DMS53 treated with DMSO at 0.1 percent for 48 hours (cell line): ENCODE results near the gene NFIX.

ENCODE experiments used
- DNase-seq: peaks from one replicate; lab custom pipeline; 2025; ENCODE audit not compliant: unreplicated experiment; lab: John Stamatoyannopoulos, UW

The NFIX gene

DNA sequence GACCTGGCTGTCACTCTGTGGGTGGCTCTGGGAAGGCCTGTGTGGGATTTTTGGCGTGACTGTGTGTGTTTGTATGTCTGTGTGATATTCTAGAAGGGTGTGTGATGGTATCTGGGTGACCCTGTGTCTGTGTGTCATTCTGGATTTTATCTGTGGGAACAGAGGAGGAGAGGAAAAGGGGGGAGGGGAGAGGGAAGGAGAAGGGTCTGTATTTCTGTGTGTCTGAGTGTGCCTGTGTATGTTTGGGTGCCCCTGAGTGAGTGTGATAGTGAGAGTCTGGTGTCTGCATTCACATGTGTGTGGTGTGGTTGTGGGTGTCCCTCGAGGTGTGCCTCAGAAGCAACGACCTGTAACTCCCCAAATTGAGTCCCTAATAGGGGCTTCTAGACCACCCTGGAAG, 8.1 kb upstream of the NFIX start:
- no peak for DNase-seq

DNA sequence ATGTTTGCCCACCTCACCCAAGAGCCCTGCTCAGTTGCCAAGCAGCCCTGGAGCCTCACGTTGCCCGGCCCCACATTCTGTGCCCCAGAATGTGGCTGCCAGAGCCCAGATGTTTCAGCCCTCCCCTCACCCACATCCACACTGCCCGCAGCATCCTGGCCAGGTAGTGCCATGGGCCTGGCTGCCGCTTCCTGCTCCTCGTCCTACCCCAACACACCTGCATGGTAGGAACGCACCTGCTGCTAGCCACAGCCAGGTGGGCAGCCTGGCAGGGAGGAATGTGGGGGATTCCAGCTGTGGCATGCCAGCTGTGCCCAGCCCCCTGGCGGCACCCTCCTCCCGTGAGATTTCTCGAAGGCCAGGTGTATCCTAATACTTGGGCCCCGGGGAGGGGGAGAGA, 7.5 kb upstream of the NFIX start:
- DNase-seq: no peak

DNA sequence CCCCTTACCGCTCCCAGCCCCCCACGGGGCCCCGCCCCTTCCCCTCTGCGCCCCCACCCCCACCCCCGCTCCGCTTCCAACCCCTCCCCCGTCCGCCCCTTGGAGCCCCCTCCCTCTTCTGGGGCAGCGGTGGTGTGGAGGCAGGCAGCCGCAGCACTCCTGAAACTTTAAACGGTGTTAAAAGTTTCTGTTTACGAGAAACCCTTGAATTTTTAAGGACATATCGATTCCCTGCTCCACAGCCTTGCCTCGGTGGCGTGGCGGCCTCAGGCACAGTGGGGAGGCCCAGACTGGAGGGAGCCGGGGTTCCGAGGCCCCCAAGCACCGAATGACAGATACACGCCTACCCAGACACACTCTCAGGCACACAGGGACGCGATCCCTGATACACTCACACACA, 4.8 kb upstream of the NFIX start:
- no peak for DNase-seq

DNA sequence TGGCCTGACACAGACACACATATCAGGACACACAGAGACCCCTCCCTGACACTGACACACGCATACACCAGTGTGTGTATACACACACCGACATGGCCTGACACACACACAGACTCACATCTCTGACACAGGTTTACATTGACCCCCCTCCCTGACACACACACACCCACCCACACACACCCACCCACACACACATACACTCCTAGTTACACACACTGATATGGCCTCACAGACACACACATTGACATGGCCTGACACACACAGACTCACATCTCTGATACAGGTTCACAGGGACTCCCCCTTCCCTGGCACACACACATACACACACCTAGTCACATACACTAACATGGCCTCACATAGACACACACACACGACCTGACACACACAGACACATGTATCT, 4.4 kb upstream of the NFIX start:
- DNase-seq: no peak

DNA sequence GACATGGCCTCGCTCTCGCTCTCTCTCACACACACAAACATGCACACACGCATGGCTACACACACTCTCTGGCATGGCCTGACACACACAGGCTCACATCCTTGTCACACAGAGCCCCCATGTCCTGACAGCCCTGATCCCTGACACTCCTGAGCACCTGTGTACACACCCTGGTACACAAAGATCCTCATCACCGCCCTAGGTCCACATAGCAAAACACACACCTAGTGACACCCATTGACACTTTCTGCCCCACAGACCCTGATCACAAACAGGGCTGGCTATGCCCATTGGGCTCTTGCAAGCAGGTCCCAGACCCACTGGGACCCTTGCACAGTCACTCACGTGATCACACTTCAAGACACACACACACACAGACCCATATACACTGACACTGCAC, 4.0 kb upstream of the NFIX start:
- DNase-seq: no peak

DNA sequence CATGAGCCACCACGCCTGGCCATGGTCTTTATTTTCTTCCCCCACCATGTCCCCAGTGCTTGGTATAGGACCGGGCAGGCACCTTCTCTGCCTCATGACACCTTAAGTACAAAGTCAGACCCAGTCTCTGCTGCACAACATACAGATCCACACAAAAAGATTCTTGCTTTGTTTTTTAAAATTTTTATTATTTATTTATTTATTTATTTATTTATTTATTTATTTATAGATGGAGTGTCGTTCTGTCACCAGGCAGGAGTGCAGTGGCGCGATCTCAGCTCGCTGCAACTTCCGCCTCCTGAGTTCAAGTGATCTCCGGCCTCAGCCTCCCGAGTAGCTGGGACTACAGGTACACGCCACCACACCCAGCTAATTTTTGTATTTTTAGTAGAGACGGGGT, 2.5 kb upstream of the NFIX start:
- no peak for DNase-seq

DNA sequence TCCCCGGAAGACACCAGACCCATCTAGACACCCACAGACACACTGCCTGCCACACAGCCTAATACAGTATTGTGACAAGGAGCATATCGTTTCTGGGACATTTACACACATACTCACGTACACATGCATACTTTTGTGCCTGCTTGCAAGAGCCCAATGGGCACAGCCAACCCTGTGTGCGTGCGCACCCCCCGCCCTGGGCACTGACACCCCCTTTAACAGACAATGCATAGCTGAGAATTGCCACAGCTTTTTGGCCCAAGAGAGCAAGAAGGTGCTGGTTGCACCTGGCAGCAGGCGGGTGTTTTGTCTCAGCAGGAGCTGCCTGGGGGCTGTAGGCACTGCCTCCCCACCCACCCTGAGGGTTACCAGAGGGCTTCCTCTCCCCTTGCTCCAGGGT, 1.7 kb upstream of the NFIX start:
- DNase-seq: no peak

DNA sequence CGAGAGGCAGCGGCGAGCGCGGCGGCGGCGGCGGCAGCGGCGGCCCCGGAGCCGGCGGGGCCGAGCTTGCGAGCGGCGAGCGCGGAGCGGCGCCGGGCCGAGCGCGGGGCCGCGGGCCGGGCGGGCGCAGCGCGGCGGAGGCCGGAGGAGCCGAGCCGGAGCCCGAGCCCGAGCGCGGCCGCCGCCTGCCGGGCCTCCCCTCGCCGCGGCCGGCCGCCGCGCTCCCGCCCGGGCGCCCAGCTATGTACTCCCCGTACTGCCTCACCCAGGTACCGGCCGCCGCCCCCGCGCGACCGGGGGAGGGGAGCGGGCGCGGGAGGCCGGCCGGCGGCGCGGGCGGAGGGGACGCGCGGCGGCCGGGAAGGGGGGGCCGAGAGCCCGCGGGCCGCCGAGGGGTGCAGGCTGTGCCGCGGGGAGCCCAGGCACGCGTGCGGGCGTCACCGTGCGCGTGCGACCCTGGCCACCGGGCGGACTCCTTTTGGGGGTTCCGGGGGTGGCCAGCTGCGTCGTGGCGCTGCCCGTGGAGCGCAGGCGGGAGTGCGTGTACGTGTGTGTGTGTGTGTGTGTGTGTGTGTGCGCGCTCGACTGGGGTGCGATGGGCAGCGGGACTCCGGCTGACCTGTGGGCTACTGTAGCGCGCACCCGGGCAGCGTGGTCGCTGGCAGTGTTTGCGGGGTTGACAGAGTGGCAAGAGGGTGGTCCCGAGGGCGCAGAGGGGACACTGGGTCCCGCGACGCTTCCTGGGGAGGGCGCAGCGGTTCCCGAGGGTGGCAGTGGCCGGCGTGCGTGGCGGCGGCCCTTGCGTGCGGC, 526 bp downstream of the NFIX start:
- DNase-seq: no peak

DNA sequence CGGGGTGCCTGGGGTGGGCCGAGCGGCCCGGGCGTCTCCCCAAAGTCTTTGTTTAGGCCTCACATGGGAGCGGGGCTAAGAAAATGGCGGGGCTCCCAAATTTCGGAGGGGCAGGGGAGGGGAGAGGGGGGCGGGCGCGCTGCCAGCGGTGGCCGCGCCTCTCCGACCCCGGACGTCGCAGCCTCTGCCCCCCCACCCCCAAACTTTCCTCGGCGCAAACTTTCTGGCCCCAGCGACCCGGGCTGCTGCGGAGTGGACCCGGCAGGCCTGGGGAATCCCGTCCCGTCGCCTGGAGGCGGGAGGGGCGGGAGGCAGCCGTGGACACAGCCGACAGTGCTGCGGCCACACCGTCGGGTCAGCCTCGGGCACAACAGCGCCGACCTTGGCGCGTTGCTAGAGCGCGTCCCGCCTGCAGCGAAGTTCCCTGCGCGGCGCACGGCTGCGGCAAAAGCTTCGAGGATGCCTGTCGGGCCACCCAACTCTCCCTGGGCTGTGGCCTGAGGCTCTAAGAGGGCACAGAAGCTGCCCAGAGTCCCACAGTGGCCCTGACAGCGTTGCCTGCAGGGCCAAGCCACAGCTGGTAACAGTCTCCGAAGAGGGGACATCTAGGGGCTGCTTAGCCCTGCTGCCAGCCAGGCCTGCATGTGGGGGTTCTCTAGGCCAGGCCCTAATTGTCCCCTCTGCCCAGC, 1.3 kb downstream of the NFIX start:
- no peak for DNase-seq

DNA sequence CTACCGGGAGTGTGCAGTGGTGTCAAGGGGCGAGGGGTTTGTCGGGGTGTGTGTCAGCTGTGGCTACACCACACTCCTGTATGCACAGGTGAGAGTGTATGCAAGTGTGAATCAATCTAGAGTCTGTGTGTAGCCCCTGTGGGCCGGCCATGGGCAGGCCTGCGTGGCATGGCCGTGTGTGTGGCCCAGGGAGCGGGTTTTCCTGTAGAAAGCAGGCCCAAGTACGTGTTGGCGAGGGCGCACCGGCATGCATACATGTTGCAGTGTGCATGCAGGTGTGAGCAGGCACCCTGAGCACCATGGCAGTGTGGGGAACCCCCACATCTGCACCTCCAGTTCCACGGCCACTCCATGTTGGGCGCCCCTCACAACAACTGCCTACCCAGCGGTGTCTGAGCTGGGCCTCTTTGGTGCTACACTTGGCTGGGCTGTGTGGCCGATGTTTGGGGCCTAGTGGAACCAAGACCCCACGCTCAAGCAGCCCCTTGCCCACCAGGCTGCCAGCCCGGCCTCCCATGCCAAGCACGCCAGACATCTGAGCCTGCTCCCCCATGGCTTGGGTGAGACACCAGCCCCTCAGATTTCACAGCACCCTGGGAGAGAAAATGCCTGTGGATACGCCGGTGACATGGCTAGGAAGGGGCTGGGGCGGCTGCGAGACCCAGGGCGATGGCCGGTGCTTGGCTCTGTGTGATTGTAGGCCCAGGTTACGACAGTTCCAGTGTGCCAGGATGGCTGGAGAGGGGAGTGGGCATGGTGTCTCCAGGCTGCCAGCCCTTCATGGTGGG, 2.1 kb downstream of the NFIX start:
- DNase-seq: no peak

DNA sequence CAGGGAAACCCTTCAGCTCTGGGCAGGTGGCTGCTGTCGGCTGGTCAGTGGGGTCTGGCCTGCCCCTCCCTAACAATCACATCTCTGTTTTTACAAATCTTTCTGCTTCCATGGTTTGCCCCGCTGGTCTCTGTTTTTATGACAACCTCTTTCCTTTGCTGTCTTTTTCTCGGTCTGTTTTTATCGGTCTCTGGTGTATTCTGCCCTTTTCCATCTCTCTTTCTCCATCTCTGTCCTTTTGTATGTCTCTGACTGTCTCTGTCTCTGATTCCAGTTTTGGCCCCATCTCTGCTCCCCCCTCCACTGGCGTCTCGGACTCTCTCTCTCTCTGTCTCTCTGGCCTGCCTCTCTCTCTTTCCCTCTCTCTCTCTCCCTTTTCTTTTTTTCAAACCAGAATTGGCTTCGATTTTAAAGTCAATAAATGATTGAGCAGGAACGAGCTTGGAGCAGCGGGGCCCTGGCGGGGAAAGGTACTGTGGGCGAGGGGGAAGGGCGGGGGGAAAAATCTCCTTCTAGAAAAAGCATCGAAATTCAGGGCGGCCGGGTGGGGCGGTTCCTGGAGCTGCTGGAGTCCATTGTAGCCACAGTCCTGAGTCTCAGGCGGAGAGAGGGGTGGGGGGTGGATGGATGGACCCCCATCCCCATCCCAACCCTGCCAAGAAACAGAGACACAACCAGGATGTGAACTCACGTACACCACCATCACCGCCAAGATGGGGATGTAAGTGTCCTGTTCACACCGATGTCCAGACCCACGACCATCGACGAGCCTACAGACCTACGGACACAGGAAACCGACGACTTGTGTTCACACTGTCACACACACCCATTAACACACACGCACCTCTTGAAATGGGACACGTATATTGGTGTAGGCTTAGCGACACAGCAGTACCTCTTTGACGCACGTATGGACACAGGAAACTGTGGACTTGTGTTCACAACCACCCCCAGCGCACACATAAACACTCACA, 3.0 kb downstream of the NFIX start:
- DNase-seq: no peak

DNA sequence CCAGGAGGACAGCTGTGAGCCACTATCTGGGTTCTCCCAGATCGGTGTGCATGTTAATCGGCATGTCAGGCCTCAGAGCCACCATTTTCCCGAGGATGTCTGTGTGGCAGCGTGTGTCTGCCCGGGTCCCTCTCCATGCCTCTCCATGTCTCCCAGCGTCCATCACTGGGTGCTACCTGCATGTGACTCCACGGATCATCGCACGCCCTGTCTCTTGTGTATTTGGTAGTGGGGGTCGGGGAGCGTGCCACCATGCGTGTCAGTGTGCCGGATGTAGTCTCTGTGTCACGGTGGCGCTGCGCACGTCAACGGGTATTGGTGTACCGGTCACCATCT, 5.9 kb downstream of the NFIX start:
- no peak for DNase-seq

DNA sequence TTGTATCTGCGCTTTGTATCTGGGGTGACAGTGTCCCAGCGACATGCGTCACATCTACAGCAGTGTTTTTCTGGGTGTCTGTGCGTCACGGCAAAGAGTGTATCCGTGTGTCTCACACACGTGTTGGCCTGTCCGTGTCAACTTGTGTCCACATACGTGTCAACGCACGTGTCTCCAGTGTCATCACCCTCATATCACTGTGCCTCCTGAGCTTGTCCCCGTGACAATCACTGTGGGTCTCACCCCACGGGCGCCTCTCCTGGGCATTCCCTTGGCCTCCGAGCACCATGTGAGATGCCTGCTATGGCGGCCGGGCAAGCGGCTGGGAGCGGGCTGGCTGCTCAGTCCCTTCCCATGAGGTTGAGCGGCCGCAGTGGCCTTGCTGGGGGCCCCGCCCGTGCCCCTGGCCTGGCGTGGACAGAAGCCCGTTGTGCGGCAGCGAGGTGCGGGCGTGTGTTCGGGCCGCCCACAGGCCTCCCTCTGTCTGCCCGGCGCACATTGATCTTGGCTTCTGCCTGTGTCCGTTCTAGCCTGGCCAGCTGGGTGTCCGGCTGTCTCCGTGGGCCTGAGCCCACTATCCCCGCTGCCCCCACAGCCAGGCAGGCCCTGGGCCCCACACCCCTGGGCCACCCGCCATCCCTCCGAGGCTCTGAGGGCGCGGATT, 6.4 kb downstream of the NFIX start:
- DNase-seq: no peak

DNA sequence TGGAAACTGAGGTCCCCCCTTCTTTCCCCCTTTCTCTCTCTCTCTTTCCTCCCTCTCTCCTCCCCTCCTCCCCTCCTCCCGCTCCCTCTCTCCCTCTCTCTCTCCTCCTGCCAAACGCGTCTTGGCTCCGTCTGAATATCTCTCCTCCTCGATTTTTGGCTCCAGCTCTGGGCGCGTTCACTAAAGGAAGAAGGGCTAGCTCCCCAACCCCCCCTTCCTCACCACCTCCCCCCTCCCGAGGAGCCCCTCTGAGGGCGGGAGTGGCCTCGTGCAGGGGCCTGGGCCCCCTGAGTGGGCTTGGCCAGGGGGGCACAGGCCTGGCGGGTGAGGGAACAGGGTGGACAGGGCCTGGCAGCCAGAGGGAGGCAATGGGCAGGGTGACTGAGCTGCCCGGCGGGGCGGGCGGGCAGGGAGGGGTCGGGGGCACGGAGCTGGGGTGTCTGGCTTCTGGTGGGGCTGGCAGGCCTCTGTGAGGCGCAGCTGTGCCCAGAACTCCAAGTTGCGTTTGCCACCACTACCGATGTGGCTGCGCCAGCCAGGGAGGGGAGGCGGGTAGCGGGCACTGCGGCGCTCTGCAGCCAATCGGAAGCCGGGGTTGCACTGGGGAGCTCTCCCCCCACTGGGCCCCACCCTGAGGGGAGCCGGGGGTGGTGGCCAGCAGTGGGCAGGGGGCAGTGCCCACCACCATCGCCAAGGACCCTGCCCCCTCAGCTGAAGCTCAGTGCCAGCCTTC, 7.1 kb downstream of the NFIX start:
- no peak for DNase-seq

DNA sequence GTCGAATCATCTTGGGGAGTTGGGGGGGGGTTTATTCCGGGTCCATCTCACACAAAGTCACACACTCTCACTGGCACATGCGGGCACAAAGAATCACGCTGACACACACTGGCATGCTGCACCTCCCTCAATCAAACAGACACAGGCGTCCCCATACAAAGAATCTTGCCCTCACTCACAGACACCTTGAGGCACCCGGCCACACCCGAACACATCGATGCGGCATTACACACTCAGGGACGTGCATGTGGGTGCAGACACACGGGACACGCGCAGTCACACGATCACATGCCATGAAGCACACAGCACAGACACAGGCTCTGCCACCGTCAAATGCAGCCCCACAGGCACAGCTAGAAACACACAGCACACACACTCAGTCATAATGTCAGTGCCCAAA, 7.8 kb downstream of the NFIX start:
- DNase-seq: no peak

DNA sequence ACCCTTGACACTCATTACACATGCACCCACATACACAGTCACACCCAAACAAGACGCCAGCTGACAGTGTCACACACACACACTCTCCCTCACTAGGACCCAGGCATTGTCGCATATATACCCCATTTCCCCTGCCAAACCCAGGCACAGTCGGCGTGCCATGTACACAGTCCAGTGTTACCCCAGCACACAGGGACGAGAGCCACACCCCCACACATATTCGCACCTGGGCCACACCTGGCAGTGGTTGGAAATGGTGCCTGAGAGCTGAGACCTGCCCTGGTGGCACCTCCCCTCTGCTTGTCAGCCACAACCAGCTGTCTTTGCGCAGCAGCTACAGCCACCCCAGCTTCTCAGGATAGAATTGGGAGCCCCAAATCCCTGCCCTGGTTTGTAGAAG, 9.0 kb downstream of the NFIX start:
- no peak for DNase-seq

DNA sequence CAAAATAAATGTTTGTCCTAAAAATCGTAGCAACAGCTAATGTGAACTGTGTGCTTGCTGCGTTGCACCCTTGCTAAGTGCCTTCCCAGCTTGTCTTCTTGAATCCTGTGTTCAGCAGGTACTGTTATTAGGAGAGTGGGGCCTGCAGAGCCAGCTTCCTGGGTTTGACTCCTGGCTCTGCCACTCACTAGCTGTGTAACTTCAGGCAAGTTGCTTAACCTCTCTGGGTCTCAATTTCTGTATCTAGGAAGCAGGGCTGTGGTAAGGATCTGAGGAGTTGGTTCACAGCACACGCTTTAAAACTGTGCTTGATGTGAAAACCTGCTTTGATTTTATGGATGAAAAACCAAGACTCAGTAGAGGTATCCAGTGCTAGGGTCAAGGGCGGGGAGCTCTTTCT, 10.0 kb downstream of the NFIX start:
- no peak for DNase-seq

DNA sequence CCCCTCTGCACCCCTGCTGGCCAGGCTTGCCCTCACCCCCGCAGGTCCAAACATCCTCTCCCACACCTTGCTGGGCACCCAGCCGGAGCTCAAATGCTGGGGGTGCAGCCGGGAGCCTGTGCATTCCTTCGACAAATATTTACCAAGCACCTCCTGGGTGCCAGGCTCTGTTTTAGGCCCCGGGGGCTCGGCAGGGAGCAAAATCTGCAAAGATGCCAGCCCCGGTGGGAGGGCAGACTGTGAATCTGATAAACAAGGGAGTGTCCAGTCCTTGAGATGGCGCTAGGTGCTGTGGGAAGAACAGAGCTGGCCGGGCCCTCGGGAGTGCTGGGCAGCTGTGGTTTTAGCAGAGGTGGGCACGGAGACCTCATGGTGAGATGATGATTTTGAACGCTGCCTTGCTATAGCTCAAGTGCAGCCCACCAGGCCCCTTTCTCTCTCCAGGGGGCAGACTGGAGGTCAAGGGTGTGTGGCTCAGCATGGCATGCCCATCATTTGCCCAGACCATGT, 10.6 kb downstream of the NFIX start:
- no peak for DNase-seq

DNA sequence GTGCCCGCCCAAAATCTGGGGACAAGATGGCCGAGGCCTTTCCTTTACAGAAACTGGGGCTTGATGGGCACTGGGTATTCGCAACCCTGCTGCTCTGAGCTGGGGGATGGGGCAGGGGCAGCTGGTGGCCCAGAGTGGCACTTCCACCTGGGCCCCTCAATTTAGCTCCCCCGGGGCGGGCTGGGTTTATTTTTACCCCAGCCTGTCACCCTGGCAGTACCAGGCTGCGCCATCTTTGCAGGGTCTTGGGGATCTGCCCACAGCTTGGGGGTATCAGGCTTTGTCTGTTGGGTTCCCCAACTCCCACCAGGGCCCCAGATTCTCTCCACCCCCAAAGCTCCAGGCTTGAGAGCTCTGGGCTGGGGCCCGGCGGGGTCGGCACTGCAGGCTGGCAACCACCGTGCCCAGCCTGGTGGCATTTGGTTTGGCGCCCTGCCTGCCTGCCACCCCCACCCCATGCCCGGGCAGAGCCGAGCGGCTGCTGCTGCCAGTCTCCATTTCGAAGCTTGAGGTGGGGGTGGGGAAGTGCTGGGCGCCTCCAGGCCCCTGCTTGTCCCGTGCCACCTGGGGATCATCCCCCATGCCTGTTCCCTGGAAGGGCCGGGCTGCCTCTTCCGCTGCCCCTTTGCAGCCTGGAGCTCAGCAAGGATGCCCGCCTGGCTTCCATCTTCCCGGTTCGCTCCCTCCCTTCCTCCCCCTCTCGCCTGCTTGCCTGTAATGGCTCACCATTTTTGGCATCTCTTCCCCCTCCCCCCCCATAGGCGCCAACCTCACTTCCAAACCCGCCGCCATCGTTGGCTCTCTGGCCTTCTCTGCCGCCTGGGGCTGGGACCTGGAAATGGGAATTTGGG, 11.4 kb downstream of the NFIX start:
- DNase-seq: no peak
